GM18499 (cell line): ENCODE measurements around the gene ZC3H14.

Source experiments
- ATAC-seq: cut with Tn5 transposase; IDR thresholded peaks from one replicate; pipeline ENCODE4 v1.9.1; 2021; ENCODE audit warnings: moderate number of reproducible peaks; ENCODE audit not compliant: insufficient read depth, unreplicated experiment

ZC3H14 gene

GRCh38 chr14:88668448-88669116 lies 105.7 kb downstream of the ZC3H14 start:
- peak; percentile 59 for ATAC-seq

DNA sequence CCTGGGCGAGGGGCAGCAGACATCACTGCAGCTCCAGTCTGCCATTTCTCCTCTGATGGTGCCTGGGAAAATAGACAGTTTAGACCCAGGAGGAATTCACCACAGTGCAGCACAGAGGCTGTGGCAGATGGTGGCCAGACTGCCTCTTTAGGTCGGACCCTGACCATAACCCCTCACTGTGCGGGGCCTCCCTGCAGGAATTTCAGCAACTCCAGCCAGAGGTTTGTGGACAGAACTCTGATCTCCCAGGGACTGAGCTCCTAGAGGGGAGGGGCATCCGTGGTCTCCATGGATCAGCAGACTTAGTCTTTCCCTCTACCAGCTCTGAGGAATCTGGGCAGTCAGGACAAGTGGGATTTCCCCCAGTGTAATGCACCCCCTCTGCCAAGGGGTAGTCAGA lies 106.5 kb downstream of the ZC3H14 start:
- no peak for ATAC-seq
